GM23248 (cell line): ENCODE data around the gene GABRB3.

Source experiments
- EZH2 ChIP-seq: fragments of 200-600 bp; sonication (generic); IDR thresholded peaks from 2 replicates; pipeline ENCODE4 v1.6.1; 2018; ENCODE audit warnings: antibody characterized with exemption, mild to moderate bottlenecking; ENCODE audit not compliant: insufficient read depth, poor library complexity, severe bottlenecking
- EZH2phosphoT487 ChIP-seq: fragments of 200-600 bp; sonication (generic); IDR thresholded peaks from 2 replicates; pipeline ENCODE4 v1.6.1; 2018; ENCODE audit warnings: antibody characterized with exemption, moderate library complexity, mild to moderate bottlenecking, low read depth; ENCODE audit not compliant: insufficient read depth

- no peak for TF ChIP-seq EZH2
- no peak for TF ChIP-seq EZH2phosphoT487
These were observed 74.3 kb downstream of the GABRB3 start for GRCh38 chr15:26698555-26698954.
